ENCODE data around the gene TRIL. TPM values are rescaled to one million over a fixed set of nuclear protein-coding genes. Genes with fewer than 3 reads are reported as not detected.

The TRIL gene
- total and polyA plus RNA-seq, 2 of the 13 experiments (the other 11 are each of a cell fraction or from before 2014, with no cell fraction given): 0.18 to 0.40 TPM

DNA sequence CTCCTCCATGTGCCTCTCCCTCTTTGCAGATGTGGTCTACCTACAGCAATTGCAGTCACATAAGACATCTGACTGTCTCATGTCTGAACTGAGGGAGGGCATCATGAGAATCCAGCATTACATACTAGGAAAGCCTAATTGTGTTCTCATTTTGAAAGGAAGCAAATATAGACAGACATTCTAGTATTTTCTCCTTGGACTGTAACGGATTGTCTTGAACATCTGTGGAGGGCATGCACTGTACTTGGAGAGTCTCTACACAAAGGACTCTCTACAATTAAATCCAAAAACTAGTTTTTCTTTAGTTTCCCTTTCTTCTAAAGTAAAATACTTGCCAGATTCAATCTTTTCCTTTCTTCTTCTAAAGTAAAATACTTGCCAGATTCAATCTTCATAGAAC is 34.7 kb upstream of the TRIL start:
- ATAC-seq: no peak
- in situ Hi-C loops (cut with HindIII; ENCODE audit: extremely low pct_ligation_motif_present, low pct_unique_long_range_greater_than_20kb): no loop called here
- TF ChIP-seq FIP1L1 (IDR thresholded peaks at IDR 0.05; ENCODE audit: borderline replicate concordance, insufficient read depth, low read depth, low read length) (no peak), MAFG (CRISPR knock-in tag; IDR thresholded peaks at IDR 0.05) (no peak), FOXJ3 (CRISPR knock-in tag; IDR thresholded peaks at IDR 0.05; ENCODE audit: borderline replicate concordance) (no peak), ZNF784 (CRISPR knock-in tag; IDR thresholded peaks at IDR 0.05; ENCODE audit: borderline replicate concordance) (no peak), YEATS2 (CRISPR knock-in tag; IDR thresholded peaks at IDR 0.05; ENCODE audit: borderline replicate concordance) (no peak), SMC3 (IDR thresholded peaks at IDR 0.05; ENCODE audit: low read length) (no peak), RARA (CRISPR knock-in tag; IDR thresholded peaks at IDR 0.05) (no peak), CREB3 (CRISPR knock-in tag; IDR thresholded peaks at IDR 0.05) (no peak), ZNF143 (CRISPR knock-in tag; IDR thresholded peaks at IDR 0.05) (no peak), ZNF205 (CRISPR knock-in tag; IDR thresholded peaks at IDR 0.05) (no peak), ZNF101 (CRISPR knock-in tag; IDR thresholded peaks at IDR 0.05; ENCODE audit: borderline replicate concordance, low read depth) (no peak), ZNF335 (CRISPR knock-in tag; IDR thresholded peaks at IDR 0.05) (no peak), GLI4 (CRISPR knock-in tag; IDR thresholded peaks at IDR 0.05; ENCODE audit: borderline replicate concordance) (no peak), PRDM4 (CRISPR knock-in tag; IDR thresholded peaks at IDR 0.05; ENCODE audit: borderline replicate concordance) (no peak), SPEN (CRISPR knock-in tag; IDR thresholded peaks at IDR 0.05; ENCODE audit: low read depth) (no peak)
- TF ChIP-seq, protein P1, sequence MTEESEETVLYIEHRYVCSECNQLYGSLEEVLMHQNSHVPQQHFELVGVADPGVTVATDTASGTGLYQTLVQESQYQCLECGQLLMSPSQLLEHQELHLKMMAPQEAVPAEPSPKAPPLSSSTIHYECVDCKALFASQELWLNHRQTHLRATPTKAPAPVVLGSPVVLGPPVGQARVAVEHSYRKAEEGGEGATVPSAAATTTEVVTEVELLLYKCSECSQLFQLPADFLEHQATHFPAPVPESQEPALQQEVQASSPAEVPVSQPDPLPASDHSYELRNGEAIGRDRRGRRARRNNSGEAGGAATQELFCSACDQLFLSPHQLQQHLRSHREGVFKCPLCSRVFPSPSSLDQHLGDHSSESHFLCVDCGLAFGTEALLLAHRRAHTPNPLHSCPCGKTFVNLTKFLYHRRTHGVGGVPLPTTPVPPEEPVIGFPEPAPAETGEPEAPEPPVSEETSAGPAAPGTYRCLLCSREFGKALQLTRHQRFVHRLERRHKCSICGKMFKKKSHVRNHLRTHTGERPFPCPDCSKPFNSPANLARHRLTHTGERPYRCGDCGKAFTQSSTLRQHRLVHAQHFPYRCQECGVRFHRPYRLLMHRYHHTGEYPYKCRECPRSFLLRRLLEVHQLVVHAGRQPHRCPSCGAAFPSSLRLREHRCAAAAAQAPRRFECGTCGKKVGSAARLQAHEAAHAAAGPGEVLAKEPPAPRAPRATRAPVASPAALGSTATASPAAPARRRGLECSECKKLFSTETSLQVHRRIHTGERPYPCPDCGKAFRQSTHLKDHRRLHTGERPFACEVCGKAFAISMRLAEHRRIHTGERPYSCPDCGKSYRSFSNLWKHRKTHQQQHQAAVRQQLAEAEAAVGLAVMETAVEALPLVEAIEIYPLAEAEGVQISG (CRISPR knock-in tag; IDR thresholded peaks at IDR 0.05): no peak

More for the DNA sequence above, 34.7 kb upstream of the TRIL start:
- H2AFZ ChIP-seq (ENCODE audit: low read length): no peak overlapping the region
- H3K9ac ChIP-seq (ENCODE audit: insufficient read depth, low read depth, low read length): no peak overlapping the region
- ChIA-PET POLR2A (no interaction called here), CTCF (ENCODE audit: low intra/inter-chr PET ratio, low total read pairs) (no interaction called here)
- 91% methylated on average over 1 of the region's 1 CpG for WGBS (ENCODE audit: low lambda C conversion rate)
- DNase-seq (ENCODE audit: low spot score) (no peak), FAIRE-seq (no peak)
- H4K20me1 ChIP-seq (ENCODE audit: insufficient read depth, low read length): no peaks in the 10 kb centered on the region
- H3K4me1 ChIP-seq (ENCODE audit: insufficient read depth, low read length): peaks cover under 1% of the 10 kb centered on the region; the same call in 1 of the 2 replicates
- no TSS peak for BruUV-seq (replicated peaks)
- no peak overlapping the region for H3K4me3 ChIP-seq (replicated peaks in 1 of 3; ENCODE audit: insufficient read depth in 1 of 3, low read depth in 2 of 3, low read length in 3 of 3)
- intact Hi-C loops (cut with micrococcal nuclease; ENCODE audit: unreplicated experiment): no loop called here
- no peak overlapping the region for H3K27ac ChIP-seq (ENCODE audit: extremely low read length, insufficient read depth, low read length)
- no peaks in the 10 kb centered on the region for H3K9me3 ChIP-seq (ENCODE audit: low read length)
- H3K79me2 ChIP-seq (ENCODE audit: insufficient read depth, low read length): no peaks in the 10 kb centered on the region
- no peak overlapping the region for H3K4me2 ChIP-seq (ENCODE audit: low read depth, low read length)
- H3K36me3 ChIP-seq (replicated peaks in 1 of 2; ENCODE audit: control insufficient read depth in 1 of 2, insufficient read depth in 2 of 2, low read length in 2 of 2): no peaks in the 10 kb centered on the region
- H3K27me3 ChIP-seq (ENCODE audit: control insufficient read depth in 1 of 2, insufficient read depth in 2 of 2, low read length in 2 of 2): no peaks in the 10 kb centered on the region

Data from HepG2 (cell line).